HepG2 (cell line): Measurements from ENCODE around the gene CNTFR. TPM values are rescaled to one million over a fixed set of nuclear protein-coding genes. Genes with fewer than 3 reads are reported as not detected.

Source experiments
- ATAC-seq: fragments of 200-7000 bp; cut with Tn5 transposase; 3 replicates; pipeline ENCODE4 v1.9.1; 2020; ENCODE audit warnings: mild to moderate bottlenecking, moderate library complexity
- BruUV-seq: library from RNA; stranded (reverse); fragments of 400-500 nt; replicated peaks from 2 replicates; lab custom pipeline; 2021; lab: Mats Ljungman, UMichigan
- CTCF ChIA-PET: fragments of 300-600 bp; formaldehyde crosslinking; extraction: SDS; loops from one replicate; lab custom pipeline; 2021; ENCODE audit warnings: low total read pairs, inconsistent platforms, low intra/inter-chr PET ratio; lab: Yijun Ruan, JAX
- POLR2A ChIA-PET: fragments of 350-600 bp; sonication (Branson Sonifier 250); formaldehyde crosslinking; loops from one replicate; lab custom pipeline; 2020; ENCODE audit warnings: antibody characterized with exemption, inconsistent platforms; lab: Yijun Ruan, JAX
- DNase-seq: peaks from one replicate; pipeline ENCODE4 v3.0.0-alpha.2; 2015; ENCODE audit warnings: low spot score
- FAIRE-seq: peaks from 3 replicates; lab custom pipeline; 2011; peaks lifted over from hg19 to GRCh38; lab: Jason Lieb, UNC
- H2AFZ ChIP-seq: one replicate; pipeline ENCODE4 v1.6.1; 2011; ENCODE audit warnings: low read length, inconsistent platforms
- H3K27ac ChIP-seq: fragments of 300-600 bp; 3 replicates; pipeline ENCODE4 v1.8.0; 2011; ENCODE audit warnings: mixed run types, mild to moderate bottlenecking, mixed read lengths, low read length, inconsistent platforms; ENCODE audit not compliant: insufficient read depth; ENCODE audit errors: extremely low read length
- H3K27me3 ChIP-seq, 2 experiments: fragments of 200-600 bp in 1 of 2; 2 replicates in 1 of 2; 3 replicates in 1 of 2; pipeline versions ENCODE4 v1.6.0 to v1.8.0; 2011; ENCODE audit warnings: low read length in 2 of 2, mild to moderate bottlenecking in 2 of 2, moderate library complexity in 2 of 2, inconsistent platforms in 1 of 2; ENCODE audit not compliant: insufficient read depth in 2 of 2, control insufficient read depth in 1 of 2
- H3K36me3 ChIP-seq, 2 experiments: fragments of 200-600 bp in 1 of 2; replicated peaks in 1 of 2; 2 replicates in 1 of 2; 3 replicates in 1 of 2; pipeline versions ENCODE4 v1.5.1 to v1.8.0; 2011; ENCODE audit warnings: low read length in 2 of 2, inconsistent platforms in 1 of 2; ENCODE audit not compliant: insufficient read depth in 2 of 2, control insufficient read depth in 1 of 2
- H3K4me1 ChIP-seq: 2 replicates; pipeline ENCODE4 v1.5.1; 2012; ENCODE audit warnings: low read length, inconsistent platforms; ENCODE audit not compliant: insufficient read depth
- H3K4me2 ChIP-seq: 2 replicates; pipeline ENCODE4 v1.6.0; 2011; ENCODE audit warnings: low read depth, low read length, inconsistent platforms
- H3K4me3 ChIP-seq, 3 experiments: fragments of 200-600 bp in 1 of 3; sonication (generic), shearing (Covaris generic) in 1 of 3; replicated peaks in 1 of 3; 2 replicates each; pipeline ENCODE4 v1.5.1; 2011 to 2016; ENCODE audit warnings: low read length in 3 of 3, inconsistent platforms in 2 of 3, low read depth in 2 of 3, mild to moderate bottlenecking in 2 of 3, control low read depth in 1 of 3, mixed read lengths in 1 of 3; ENCODE audit not compliant: insufficient read depth in 1 of 3
- H3K79me2 ChIP-seq: one replicate; pipeline ENCODE4 v1.6.1; 2011; ENCODE audit warnings: low read length, inconsistent platforms; ENCODE audit not compliant: insufficient read depth
- H3K9ac ChIP-seq: 2 replicates; pipeline ENCODE4 v1.6.0; 2011; ENCODE audit warnings: mild to moderate bottlenecking, low read depth, low read length, inconsistent platforms; ENCODE audit not compliant: insufficient read depth
- H3K9me3 ChIP-seq: 2 replicates; pipeline ENCODE4 v1.5.1; 2012; ENCODE audit warnings: mild to moderate bottlenecking, low read length
- H4K20me1 ChIP-seq: 2 replicates; pipeline ENCODE4 v1.6.0; 2011; ENCODE audit warnings: inconsistent platforms, mild to moderate bottlenecking, low read length, moderate library complexity; ENCODE audit not compliant: insufficient read depth
- ATF7-NPFF ChIP-seq: sonication (generic); formaldehyde crosslinking; IDR thresholded peaks from 2 replicates; pipeline ENCODE4 v1.8.1; 2023; ENCODE audit warnings: mild to moderate bottlenecking, low read depth, missing genetic modification reagents, moderate library complexity
- EEA1 ChIP-seq: sonication (generic); formaldehyde crosslinking; IDR thresholded peaks from 2 replicates; pipeline ENCODE4 v1.5.1; 2020; ENCODE audit warnings: mild to moderate bottlenecking, missing genetic modification reagents, borderline replicate concordance
- ELF3 ChIP-seq: IDR thresholded peaks from 2 replicates; pipeline ENCODE4 v1.6.1; 2016; ENCODE audit warnings: missing genetic modification reagents, missing compliant biosample characterization
- FOXP4 ChIP-seq: sonication (generic); formaldehyde crosslinking; IDR thresholded peaks from 2 replicates; pipeline ENCODE4 v1.4.0; 2020; ENCODE audit warnings: missing genetic modification reagents
- GPN1 ChIP-seq: sonication (generic); formaldehyde crosslinking; IDR thresholded peaks from 2 replicates; pipeline ENCODE4 v1.5.1; 2020; ENCODE audit warnings: missing genetic modification reagents, borderline replicate concordance
- GTF3A ChIP-seq: sonication (generic); formaldehyde crosslinking; conservative IDR thresholded peaks from 2 replicates; pipeline ENCODE4 v1.4.0; 2020; ENCODE audit warnings: mild to moderate bottlenecking, missing genetic modification reagents
- ISL2 ChIP-seq: sonication (generic); formaldehyde crosslinking; IDR thresholded peaks from 2 replicates; pipeline ENCODE4 v1.5.0; 2020; ENCODE audit warnings: missing genetic modification reagents
- MEF2D ChIP-seq: sonication (generic); formaldehyde crosslinking; IDR thresholded peaks from 2 replicates; pipeline ENCODE4 v1.5.1; 2020; ENCODE audit warnings: mild to moderate bottlenecking, missing genetic modification reagents
- POLR2AphosphoS5 ChIP-seq: IDR thresholded peaks from 2 replicates; pipeline ENCODE4 v1.6.1; 2012; ENCODE audit warnings: low read depth, low read length
- SMARCC2 ChIP-seq: fragments of 450-650 bp; IDR thresholded peaks from 2 replicates; pipeline ENCODE4 v1.6.1; 2017; ENCODE audit warnings: antibody characterized with exemption, mild to moderate bottlenecking
- TMF1 ChIP-seq: sonication (generic); formaldehyde crosslinking; IDR thresholded peaks from 2 replicates; pipeline ENCODE4 v1.8.1; 2022; ENCODE audit warnings: low read depth, missing genetic modification reagents
- ZFYVE20 ChIP-seq: sonication (generic); formaldehyde crosslinking; IDR thresholded peaks from 2 replicates; pipeline ENCODE4 v1.8.0; 2023; ENCODE audit warnings: low read depth, mild to moderate bottlenecking, moderate library complexity, missing genetic modification reagents, borderline replicate concordance
- ZNF331 ChIP-seq: sonication (generic); formaldehyde crosslinking; IDR thresholded peaks from 2 replicates; pipeline ENCODE4 v1.4.0; 2020; ENCODE audit warnings: missing genetic modification reagents
- ZNF432 ChIP-seq: sonication (generic); formaldehyde crosslinking; IDR thresholded peaks from 2 replicates; pipeline ENCODE4 v1.5.0; 2020; ENCODE audit warnings: missing genetic modification reagents, mild to moderate bottlenecking, borderline replicate concordance
- ZNF530 ChIP-seq: sonication (generic); formaldehyde crosslinking; IDR thresholded peaks from 2 replicates; pipeline ENCODE4 v1.5.0; 2020; ENCODE audit warnings: low read depth, mild to moderate bottlenecking, missing genetic modification reagents
- ZNF773 ChIP-seq: sonication (generic); formaldehyde crosslinking; IDR thresholded peaks from 2 replicates; pipeline ENCODE4 v1.4.0; 2020; ENCODE audit warnings: missing genetic modification reagents, borderline replicate concordance
- ZNF792 ChIP-seq: IDR thresholded peaks from 2 replicates; pipeline ENCODE4 v1.6.1; 2016
- WGBS: methylation state at CpG from one replicate; pipeline ENCODE4 v1.1.6; 2017; ENCODE audit warnings: low lambda C conversion rate; 5-methylcytosine and 5-hydroxymethylcytosine counted together
- in situ Hi-C: cut with HindIII; loops from 2 replicates; pipeline ENCODE4 v1.10.0; 2017; ENCODE audit warnings: low pct_unique_long_range_greater_than_20kb; ENCODE audit not compliant: extremely low pct_ligation_motif_present
- intact Hi-C: fragments of 100-400 bp; cut with micrococcal nuclease; formaldehyde crosslinking; loops from one replicate; pipeline ENCODE4 v1.10.0; 2022; ENCODE audit not compliant: unreplicated experiment
- polyA plus RNA-seq, 8 experiments: library from polyadenylated mRNA; depleted of rRNA in 3 of 8; stranded (reverse) in 7 of 8; unstranded in 1 of 8; fragments of >200 nt; fragmentation: Illumina TruSeq in 4 of 8; extraction: Trizol in 4 of 8; gene quantifications; 2 replicates each; pipeline versions ENCODE4 v1.2.1 to v1.2.3, GENCODE V29; 2011 to 2016; ENCODE audit warnings: low read depth in 4 of 8, missing spikeins in 1 of 8, mixed read lengths in 1 of 8; ENCODE audit not compliant: insufficient read depth in 1 of 8
- total RNA-seq, 5 experiments: library from RNA; depleted of rRNA; stranded (reverse); fragments of >200 nt; fragmentation: Illumina TruSeq; extraction: Trizol; gene quantifications; 2 replicates each; pipeline ENCODE4 v1.2.3, GENCODE V29; 2016; ENCODE audit warnings: low read depth in 1 of 5

Gene CNTFR
- total and polyA plus RNA-seq, 2 of the 13 experiments (the other 11 are each of a cell fraction or from before 2014, with no cell fraction given) = not detected

DNA sequence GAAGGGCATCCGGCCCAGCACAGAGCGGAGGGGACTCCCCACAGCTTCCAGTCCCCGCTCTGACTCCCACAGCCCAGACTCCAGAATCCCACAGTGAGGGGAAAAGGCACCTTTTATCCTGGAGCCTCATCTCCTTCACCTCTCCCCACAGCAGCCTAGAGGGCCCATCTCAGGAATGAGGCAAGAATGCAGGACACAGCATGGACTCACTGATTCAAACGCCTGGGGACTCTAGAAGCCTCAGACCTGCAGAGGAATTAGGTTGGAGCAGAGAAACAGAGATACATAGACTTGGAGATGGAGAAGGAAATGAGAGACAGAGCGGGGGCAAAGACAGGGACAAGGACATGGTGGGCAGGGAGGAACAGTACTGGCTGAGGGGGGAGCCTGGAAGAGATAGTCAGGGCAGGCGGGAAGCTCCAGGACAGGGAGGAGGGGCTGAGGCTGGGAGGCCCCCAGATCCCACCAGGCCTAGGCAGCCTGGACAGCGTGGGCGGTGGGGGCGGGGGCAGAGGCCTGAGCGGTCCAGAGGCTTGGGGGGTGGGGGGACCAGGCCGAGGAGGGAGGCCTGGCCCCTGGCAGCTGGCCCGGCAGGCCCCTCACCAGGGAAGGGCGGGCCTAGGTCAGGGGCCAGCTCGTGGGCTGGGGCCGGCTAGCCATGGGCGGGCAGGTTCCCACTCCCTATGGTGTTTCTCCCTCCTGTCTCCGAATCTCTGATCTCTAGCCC is 15.8 kb downstream of the CNTFR start:
- no peaks in the 10 kb centered on the region for H3K36me3 ChIP-seq
- H3K4me3 ChIP-seq = no peak overlapping the region
- no peak overlapping the region for H3K27ac ChIP-seq
- H3K9me3 ChIP-seq = no peaks in the 10 kb centered on the region
- H2AFZ ChIP-seq = no peak overlapping the region
- in situ Hi-C loops (no loop called here), intact Hi-C loops (no loop called here)
- no peaks in the 10 kb centered on the region for H4K20me1 ChIP-seq
- H3K4me2 ChIP-seq = no peak overlapping the region
- DNase-seq (no peak), FAIRE-seq (no peak), ATAC-seq (no peak)
- peaks cover 12 to 80% of the 10 kb centered on the region in 2 experiments for H3K27me3 ChIP-seq
- H3K79me2 ChIP-seq = no peaks in the 10 kb centered on the region
- BruUV-seq = no TSS peak
- no peak overlapping the region for H3K9ac ChIP-seq
- H3K4me1 ChIP-seq = no peaks in the 10 kb centered on the region
- TF ChIP-seq FOXP4 (CRISPR knock-in tag) (no peak), ZNF432 (CRISPR knock-in tag) (no peak), ZNF773 (CRISPR knock-in tag) (no peak), ZNF792 (no peak), ZNF331 (no peak), GTF3A (CRISPR knock-in tag) (no peak), ZFYVE20 (CRISPR knock-in tag) (no peak), ISL2 (CRISPR knock-in tag) (no peak), SMARCC2 (no peak), GPN1 (no peak), ZNF530 (CRISPR knock-in tag) (no peak), POLR2AphosphoS5 (no peak), ELF3 (CRISPR knock-in tag) (no peak), EEA1 (CRISPR knock-in tag) (no peak), TMF1 (CRISPR knock-in tag) (no peak), ATF7-NPFF (no peak), MEF2D (CRISPR knock-in tag) (no peak)
- 27% methylated on average over 5 of the region's 17 CpGs for WGBS
- CTCF ChIA-PET = no interaction called here
- POLR2A ChIA-PET = no interaction called here
